ENCODE results near the gene GSE1. TPM values are rescaled to one million over a fixed set of nuclear protein-coding genes. Genes with fewer than 3 reads are reported as not detected.

Gene GSE1
- total and polyA plus RNA-seq, 2 of the 13 experiments (the other 11 are each of a cell fraction or from before 2014, with no cell fraction given) = 16.1 to 31.2 TPM

DNA sequence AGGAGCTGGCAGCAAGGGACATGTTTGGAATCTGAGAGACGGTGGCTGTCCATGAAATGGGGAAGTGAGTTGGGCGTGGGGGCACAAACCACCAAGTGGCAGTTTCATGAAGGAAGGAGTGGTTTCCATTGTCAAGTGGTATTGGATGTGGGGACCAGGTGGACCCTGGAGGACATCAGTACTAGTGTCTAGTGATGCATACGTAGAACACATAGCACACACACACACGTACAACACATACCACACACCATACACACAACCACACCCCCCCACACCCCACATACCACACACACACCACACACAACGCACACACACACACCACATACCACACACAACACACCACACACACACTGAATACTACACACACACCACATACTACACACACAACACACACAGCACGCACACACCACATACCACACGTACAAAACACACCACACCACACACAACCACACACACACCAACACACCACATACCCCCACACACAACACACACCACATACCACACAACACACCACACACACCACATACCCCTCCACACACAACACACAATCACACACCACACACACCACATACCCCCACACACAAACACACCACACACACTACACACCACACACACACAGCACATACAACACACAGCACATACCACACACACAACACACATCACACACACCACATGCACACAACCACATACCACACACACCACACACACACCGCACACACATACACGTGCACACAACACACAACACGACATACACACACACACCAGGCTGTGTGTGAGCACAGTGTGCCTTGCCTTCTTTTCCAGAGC, 41.1 kb upstream of the GSE1 start (continued):
- TF ChIP-seq ZNF407 (CRISPR knock-in tag; IDR thresholded peaks at IDR 0.05; ENCODE audit: not compliant biosample characterization) (no peak), AGO2 (optimal IDR thresholded peaks at IDR 0.05; ENCODE audit: low read depth, low read length) (no peak), ZNF264 (CRISPR knock-in tag; IDR thresholded peaks at IDR 0.05) (no peak), ZFAT (CRISPR knock-in tag; conservative IDR thresholded peaks at IDR 0.05) (no peak), ZNF225 (CRISPR knock-in tag; IDR thresholded peaks at IDR 0.05) (no peak), ZNF501 (CRISPR knock-in tag; IDR thresholded peaks at IDR 0.05) (no peak), EEA1 (CRISPR knock-in tag; IDR thresholded peaks at IDR 0.05; ENCODE audit: borderline replicate concordance) (no peak), ZNF781 (CRISPR knock-in tag; IDR thresholded peaks at IDR 0.05; ENCODE audit: borderline replicate concordance, not compliant biosample characterization) (no peak), ZMYM4 (CRISPR knock-in tag; IDR thresholded peaks at IDR 0.05) (no peak), ZNF703 (CRISPR knock-in tag; IDR thresholded peaks at IDR 0.05; ENCODE audit: borderline replicate concordance) (no peak), NFYC (CRISPR knock-in tag; IDR thresholded peaks at IDR 0.05) (no peak)
- TF ChIP-seq, protein P1, sequence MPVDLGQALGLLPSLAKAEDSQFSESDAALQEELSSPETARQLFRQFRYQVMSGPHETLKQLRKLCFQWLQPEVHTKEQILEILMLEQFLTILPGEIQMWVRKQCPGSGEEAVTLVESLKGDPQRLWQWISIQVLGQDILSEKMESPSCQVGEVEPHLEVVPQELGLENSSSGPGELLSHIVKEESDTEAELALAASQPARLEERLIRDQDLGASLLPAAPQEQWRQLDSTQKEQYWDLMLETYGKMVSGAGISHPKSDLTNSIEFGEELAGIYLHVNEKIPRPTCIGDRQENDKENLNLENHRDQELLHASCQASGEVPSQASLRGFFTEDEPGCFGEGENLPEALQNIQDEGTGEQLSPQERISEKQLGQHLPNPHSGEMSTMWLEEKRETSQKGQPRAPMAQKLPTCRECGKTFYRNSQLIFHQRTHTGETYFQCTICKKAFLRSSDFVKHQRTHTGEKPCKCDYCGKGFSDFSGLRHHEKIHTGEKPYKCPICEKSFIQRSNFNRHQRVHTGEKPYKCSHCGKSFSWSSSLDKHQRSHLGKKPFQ (CRISPR knock-in tag; IDR thresholded peaks at IDR 0.05; ENCODE audit: insufficient replicate concordance) = no peak
- TF ChIP-seq, protein P2, sequence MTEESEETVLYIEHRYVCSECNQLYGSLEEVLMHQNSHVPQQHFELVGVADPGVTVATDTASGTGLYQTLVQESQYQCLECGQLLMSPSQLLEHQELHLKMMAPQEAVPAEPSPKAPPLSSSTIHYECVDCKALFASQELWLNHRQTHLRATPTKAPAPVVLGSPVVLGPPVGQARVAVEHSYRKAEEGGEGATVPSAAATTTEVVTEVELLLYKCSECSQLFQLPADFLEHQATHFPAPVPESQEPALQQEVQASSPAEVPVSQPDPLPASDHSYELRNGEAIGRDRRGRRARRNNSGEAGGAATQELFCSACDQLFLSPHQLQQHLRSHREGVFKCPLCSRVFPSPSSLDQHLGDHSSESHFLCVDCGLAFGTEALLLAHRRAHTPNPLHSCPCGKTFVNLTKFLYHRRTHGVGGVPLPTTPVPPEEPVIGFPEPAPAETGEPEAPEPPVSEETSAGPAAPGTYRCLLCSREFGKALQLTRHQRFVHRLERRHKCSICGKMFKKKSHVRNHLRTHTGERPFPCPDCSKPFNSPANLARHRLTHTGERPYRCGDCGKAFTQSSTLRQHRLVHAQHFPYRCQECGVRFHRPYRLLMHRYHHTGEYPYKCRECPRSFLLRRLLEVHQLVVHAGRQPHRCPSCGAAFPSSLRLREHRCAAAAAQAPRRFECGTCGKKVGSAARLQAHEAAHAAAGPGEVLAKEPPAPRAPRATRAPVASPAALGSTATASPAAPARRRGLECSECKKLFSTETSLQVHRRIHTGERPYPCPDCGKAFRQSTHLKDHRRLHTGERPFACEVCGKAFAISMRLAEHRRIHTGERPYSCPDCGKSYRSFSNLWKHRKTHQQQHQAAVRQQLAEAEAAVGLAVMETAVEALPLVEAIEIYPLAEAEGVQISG (CRISPR knock-in tag; IDR thresholded peaks at IDR 0.05) = 0 out of 2 replicates have a peak, but pooled peaks have one; percentile 12
